Stimulated activated effector memory CD8-positive, alpha-beta T cell treated with anti-CD3 and anti-CD28 coated beads, Interleukin-12 subunit alpha, Interleukin-12 subunit beta, amount 100 ng/mL, for 72 hours (primary cell): Measurements from ENCODE around the gene CCDC192.

Experiments
- ATAC-seq: fragments of 150-1000 bp; cut with Tn5 transposase; 2 replicates; pipeline ENCODE4 v1.10.0; 2021
- DNase-seq, 2 donors: peaks; one replicate each; pipeline ENCODE4 v3.0.0; 2021 to 2022; ENCODE audit warnings: low spot score in 2 of 2
- H3K27ac Mint-ChIP-seq: one replicate; pipeline ENCODE4 v1.8.0; 2022; ENCODE audit warnings: mild to moderate bottlenecking, mixed read lengths
- H3K36me3 Mint-ChIP-seq: one replicate; pipeline ENCODE4 v1.8.0; 2022; ENCODE audit warnings: mild to moderate bottlenecking, mixed read lengths
- H3K4me1 Mint-ChIP-seq: one replicate; pipeline ENCODE4 v1.8.0; 2022; ENCODE audit warnings: mixed read lengths
- H3K4me3 Mint-ChIP-seq: one replicate; pipeline ENCODE4 v1.8.0; 2022; ENCODE audit warnings: mild to moderate bottlenecking, mixed read lengths
- H3K9me3 Mint-ChIP-seq: one replicate; pipeline ENCODE4 v1.8.0; 2022; ENCODE audit warnings: mixed read lengths

CCDC192 gene

DNA sequence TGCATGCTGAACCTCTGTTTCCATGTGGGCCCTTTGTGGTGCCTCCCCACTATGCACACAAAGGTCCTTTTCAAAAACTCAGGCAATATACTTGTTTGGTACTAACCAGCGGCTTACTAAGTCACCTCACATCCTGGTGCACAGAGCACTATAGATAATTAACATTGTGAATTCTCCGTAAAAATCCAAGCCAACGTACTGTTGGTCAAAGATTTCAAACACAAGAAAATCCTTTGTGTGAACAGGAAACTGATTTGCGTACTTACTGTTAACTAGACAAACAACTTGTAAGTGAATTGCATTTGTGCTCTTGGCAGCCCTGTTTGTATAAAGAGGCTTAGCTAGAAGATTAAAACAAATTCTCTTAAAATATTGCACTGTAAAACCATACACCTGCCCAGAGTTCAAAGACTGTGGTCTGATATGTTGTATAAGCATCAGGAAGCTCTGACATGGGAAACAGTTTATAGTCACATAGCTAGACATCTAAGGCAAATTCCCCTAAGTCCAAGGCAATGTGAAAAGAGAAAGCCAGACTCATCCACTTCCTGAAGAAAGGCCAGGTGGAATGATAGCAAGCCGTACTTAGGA lies 255.3 kb downstream of the CCDC192 start:
- Mint-ChIP-seq H3K4me3 (no peak overlapping the region), H3K4me1 (peaks cover 13% of the 10 kb centered on the region), H3K36me3 (no peaks in the 10 kb centered on the region), H3K9me3 (no peaks in the 10 kb centered on the region), H3K27ac (no peak overlapping the region)
- ATAC-seq, result no peak
- no peak for DNase-seq

DNA sequence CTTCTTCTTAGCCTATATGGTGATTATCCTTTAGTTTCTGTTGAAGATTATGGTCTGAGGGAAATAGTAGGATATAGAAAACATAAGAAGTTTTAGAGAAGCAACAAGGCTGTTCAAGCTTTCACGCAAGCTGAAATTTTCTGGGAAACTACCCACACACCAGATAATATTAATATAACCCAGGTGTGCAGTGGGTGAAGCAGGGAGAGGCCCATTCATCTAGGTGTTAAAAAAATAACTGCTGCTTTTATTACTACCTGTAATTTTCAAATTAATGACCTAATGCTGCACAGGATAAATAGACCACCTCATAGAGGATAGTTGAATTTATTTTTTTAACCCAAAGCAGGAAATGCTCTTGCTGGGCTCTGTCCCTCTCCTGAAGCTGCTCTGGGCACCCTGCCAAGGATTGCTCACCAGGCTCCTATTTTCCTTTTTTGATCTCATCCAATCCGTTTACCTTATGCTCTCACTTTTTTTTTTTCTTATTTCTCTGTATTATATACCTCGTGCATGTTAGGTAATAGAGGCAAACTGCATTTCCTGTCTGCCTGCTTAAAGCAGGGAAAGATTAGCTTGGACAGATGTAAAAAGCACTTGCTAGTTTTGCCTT lies 256.1 kb downstream of the CCDC192 start:
- ATAC-seq (no peak), DNase-seq (no peak)
- H3K9me3 Mint-ChIP-seq, result no peaks in the 10 kb centered on the region
- H3K4me3 Mint-ChIP-seq, result no peak overlapping the region
- H3K27ac Mint-ChIP-seq, result no peak overlapping the region
- H3K4me1 Mint-ChIP-seq, result peaks cover 13% of the 10 kb centered on the region
- no peaks in the 10 kb centered on the region for H3K36me3 Mint-ChIP-seq

- Mint-ChIP-seq H3K36me3 (no peaks in the 10 kb centered on the region), H3K9me3 (no peaks in the 10 kb centered on the region), H3K4me1 (peaks cover 13% of the 10 kb centered on the region), H3K27ac (peak overlapping the region; percentile 43), H3K4me3 (no peak overlapping the region)
- no peak for DNase-seq
- no peak for ATAC-seq
Measured at GRCh38 chr5:127960270-127960691, 257.1 kb downstream of the CCDC192 start.

GRCh38 chr5:127961006-127961762 lies 258.0 kb downstream of the CCDC192 start:
- no peak overlapping the region for H3K27ac Mint-ChIP-seq
- H3K4me3 Mint-ChIP-seq, result no peak overlapping the region
- no peaks in the 10 kb centered on the region for H3K36me3 Mint-ChIP-seq
- DNase-seq (no peak), ATAC-seq (no peak)
- no peaks in the 10 kb centered on the region for H3K9me3 Mint-ChIP-seq
- H3K4me1 Mint-ChIP-seq, result peaks cover 13% of the 10 kb centered on the region

DNA sequence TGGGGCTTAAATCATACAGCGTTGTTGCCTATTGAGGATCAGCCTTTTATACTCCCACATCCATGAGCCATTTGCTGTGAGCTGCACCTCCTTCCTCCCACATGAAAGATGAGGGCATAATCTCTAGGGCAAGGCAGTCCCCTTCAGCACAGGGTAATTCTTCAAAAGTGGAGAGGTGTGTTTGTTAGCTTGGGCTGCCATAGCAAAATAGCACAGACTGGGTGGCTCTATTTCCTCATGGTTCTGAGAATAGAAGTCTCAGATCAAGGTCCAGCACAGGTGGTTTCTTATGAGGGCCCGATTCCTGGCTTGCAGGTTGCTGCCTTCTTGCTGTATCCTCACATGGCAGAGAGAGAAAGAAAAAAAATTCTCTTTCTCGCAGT lies 258.6 kb downstream of the CCDC192 start:
- Mint-ChIP-seq H3K4me1 (peaks cover 13% of the 10 kb centered on the region), H3K36me3 (no peaks in the 10 kb centered on the region), H3K27ac (no peak overlapping the region), H3K9me3 (no peaks in the 10 kb centered on the region), H3K4me3 (no peak overlapping the region)
- ATAC-seq (no peak), DNase-seq (no peak)

DNA sequence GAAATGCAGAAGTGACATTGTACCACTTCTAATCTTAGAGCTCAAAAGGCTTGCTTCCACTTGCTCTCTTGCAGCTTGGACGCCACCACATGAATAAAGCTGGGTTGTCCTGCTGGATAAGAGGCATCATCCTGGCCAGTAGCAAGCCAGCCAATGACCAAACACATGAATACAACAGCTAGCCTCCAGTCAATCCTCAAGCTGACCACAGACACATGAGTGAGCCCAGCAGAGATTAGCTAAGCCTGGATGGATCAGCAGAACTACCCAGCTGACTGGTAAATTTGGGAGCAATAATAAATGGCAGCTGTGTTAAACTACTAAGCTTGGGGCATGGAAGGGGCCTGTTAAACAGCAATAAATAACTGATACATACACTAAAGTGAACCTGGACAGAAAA lies 259.3 kb downstream of the CCDC192 start:
- no peak overlapping the region for H3K4me3 Mint-ChIP-seq
- no peak for DNase-seq
- H3K27ac Mint-ChIP-seq, result no peak overlapping the region
- H3K36me3 Mint-ChIP-seq, result no peaks in the 10 kb centered on the region
- no peaks in the 10 kb centered on the region for H3K9me3 Mint-ChIP-seq
- no peak for ATAC-seq
- peaks cover 13% of the 10 kb centered on the region for H3K4me1 Mint-ChIP-seq

- Mint-ChIP-seq H3K27ac (no peak overlapping the region), H3K9me3 (no peaks in the 10 kb centered on the region), H3K4me1 (peaks cover 13% of the 10 kb centered on the region), H3K4me3 (no peak overlapping the region), H3K36me3 (no peaks in the 10 kb centered on the region)
- no peak for DNase-seq
- ATAC-seq, result no peak
Measured at GRCh38 chr5:127963233-127963632, 260.0 kb downstream of the CCDC192 start.

GRCh38 chr5:127963931-127964330 lies 260.7 kb downstream of the CCDC192 start:
- no peak for ATAC-seq

DNA sequence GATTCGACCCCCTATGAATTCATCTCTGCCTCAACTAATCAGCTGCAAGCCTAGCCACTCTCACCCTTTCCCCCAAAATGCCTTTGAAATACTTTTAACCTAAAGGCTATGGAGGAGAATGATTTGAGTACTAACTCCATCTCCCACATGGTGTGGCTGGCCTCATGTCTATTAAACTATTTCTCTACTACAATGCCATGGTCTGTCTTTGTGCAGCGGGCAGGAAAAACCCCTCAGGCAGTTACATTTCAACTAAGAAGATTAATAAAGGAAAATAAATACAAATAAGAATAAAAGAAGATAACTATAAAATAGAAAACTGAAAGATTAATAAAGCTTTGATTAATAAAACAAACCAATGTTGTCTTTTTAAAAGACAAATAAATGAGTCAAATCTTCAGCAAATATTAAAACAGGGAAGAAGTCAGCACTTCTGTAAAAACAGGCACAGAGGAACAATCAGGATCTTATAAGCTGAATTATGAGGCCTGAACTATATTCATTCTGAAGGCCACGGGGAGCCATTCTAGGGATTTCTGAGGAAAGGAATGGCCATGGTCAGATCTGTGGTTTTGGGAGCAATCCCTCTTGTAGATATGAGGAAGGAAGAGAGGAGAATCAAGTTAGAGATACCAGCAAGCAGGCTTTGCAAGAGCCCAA lies 264.3 kb downstream of the CCDC192 start:
- no peaks in the 10 kb centered on the region for H3K9me3 Mint-ChIP-seq
- H3K4me1 Mint-ChIP-seq, result no peaks in the 10 kb centered on the region
- ATAC-seq (no peak), DNase-seq (no peak)
- no peak overlapping the region for H3K27ac Mint-ChIP-seq
- H3K4me3 Mint-ChIP-seq, result no peak overlapping the region
- H3K36me3 Mint-ChIP-seq, result no peaks in the 10 kb centered on the region

More at GRCh38 chr5:127963931-127964330, 260.7 kb downstream of the CCDC192 start:
- DNase-seq, result no peak
- H3K4me3 Mint-ChIP-seq, result no peak overlapping the region
- H3K27ac Mint-ChIP-seq, result no peak overlapping the region
- peaks cover 13% of the 10 kb centered on the region for H3K4me1 Mint-ChIP-seq
- no peaks in the 10 kb centered on the region for H3K9me3 Mint-ChIP-seq
- H3K36me3 Mint-ChIP-seq, result no peaks in the 10 kb centered on the region

GRCh38 chr5:127967983-127968592 lies 264.9 kb downstream of the CCDC192 start:
- H3K4me1 Mint-ChIP-seq, result no peaks in the 10 kb centered on the region
- H3K4me3 Mint-ChIP-seq, result no peak overlapping the region
- DNase-seq (no peak), ATAC-seq (no peak)
- H3K27ac Mint-ChIP-seq, result no peak overlapping the region
- no peaks in the 10 kb centered on the region for H3K9me3 Mint-ChIP-seq
- H3K36me3 Mint-ChIP-seq, result no peaks in the 10 kb centered on the region

GRCh38 chr5:127969002-127969401 lies 265.8 kb downstream of the CCDC192 start:
- DNase-seq, result no peak
- no peak overlapping the region for H3K27ac Mint-ChIP-seq
- no peak for ATAC-seq
- H3K36me3 Mint-ChIP-seq, result no peaks in the 10 kb centered on the region
- no peak overlapping the region for H3K4me3 Mint-ChIP-seq
- H3K4me1 Mint-ChIP-seq, result no peaks in the 10 kb centered on the region
- H3K9me3 Mint-ChIP-seq, result no peaks in the 10 kb centered on the region

DNA sequence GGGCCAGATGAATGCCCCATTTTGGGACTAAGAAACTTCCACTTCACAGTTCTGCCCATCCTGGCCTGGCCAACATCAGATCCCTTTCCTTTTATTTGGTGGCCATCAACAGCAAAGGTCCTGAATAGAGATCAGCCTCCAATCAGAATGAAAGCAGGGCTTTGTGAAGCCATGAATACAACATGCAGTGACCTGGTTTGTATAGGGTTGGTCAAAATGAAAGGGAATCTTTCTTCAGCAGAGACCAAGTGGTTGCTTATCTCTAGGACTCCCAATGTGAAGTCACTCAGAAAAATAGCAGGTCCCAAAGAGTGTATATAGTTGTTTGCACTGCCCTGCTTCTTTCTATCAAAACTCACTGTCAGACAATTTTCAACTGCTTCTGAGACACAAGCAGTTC lies 266.5 kb downstream of the CCDC192 start:
- Mint-ChIP-seq H3K4me3 (no peak overlapping the region), H3K36me3 (no peaks in the 10 kb centered on the region), H3K4me1 (no peaks in the 10 kb centered on the region), H3K27ac (no peak overlapping the region), H3K9me3 (no peaks in the 10 kb centered on the region)
- no peak for ATAC-seq
- DNase-seq, result no peak

DNA sequence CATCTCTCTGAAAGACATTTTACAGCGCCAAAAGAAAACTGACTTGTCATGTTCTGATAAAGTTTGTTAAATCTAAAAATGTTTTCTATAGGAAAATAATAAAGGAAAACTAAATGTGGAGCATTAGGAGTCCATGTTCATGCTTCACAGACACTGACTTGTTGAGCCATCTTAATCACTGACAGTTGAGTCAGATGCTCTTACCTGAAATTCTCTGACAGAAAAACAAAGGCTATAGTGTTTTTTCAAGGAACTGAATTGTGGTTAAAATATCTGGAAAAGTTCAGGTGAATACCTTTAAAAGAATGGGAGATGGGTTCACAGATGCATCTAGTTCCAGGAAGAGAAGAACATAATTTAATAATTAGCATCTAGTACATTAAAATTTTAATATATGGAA lies 266.9 kb downstream of the CCDC192 start:
- no peak overlapping the region for H3K27ac Mint-ChIP-seq
- no peak for ATAC-seq

GRCh38 chr5:127970854-127971425 lies 267.7 kb downstream of the CCDC192 start:
- DNase-seq (no peak), ATAC-seq (no peak)
- Mint-ChIP-seq H3K27ac (no peak overlapping the region), H3K4me3 (no peak overlapping the region), H3K9me3 (no peaks in the 10 kb centered on the region), H3K4me1 (no peaks in the 10 kb centered on the region), H3K36me3 (no peaks in the 10 kb centered on the region)

More for the DNA sequence above, 266.9 kb downstream of the CCDC192 start:
- Mint-ChIP-seq H3K36me3 (no peaks in the 10 kb centered on the region), H3K4me3 (no peak overlapping the region), H3K4me1 (no peaks in the 10 kb centered on the region), H3K9me3 (no peaks in the 10 kb centered on the region)
- no peak for DNase-seq

DNA sequence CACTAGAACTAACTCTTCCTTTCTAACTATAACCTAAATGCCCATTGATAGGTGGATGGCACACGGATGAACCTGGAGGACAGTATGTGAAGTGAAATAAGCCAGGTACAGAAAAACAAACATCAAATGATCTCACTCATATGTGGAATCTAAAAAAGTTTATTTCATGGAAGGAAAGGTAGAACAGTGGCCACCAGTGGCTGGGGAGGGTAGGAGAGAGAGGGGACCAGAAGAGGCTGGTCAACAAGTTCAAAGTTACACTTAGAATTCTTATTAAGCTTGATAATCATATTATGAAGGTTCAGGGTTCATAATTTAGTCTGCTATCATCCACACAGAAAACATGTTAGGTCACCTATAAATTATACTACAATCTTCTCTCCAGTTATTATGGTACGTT lies 272.8 kb downstream of the CCDC192 start:
- no peak for DNase-seq
- Mint-ChIP-seq H3K4me3 (no peak overlapping the region), H3K27ac (no peak overlapping the region), H3K4me1 (no peaks in the 10 kb centered on the region), H3K36me3 (no peaks in the 10 kb centered on the region), H3K9me3 (no peaks in the 10 kb centered on the region)
- ATAC-seq, result no peak
